ENCODE results near the gene PLA1A.
A peak's percentile ranks its signal among the peaks of the same experiment; 100 is the strongest.

Gene PLA1A

GRCh38 chr3:119660474-119661440 is 63.1 kb downstream of the PLA1A start, which contains the start of gene POPDC2:
POPDC2 (minus strand) TSS chr3:119660589; CDS start chr3:119660423, 166 bp downstream.
- Histone ChIP-seq H3K4me1 (no peaks in the 10 kb centered on the region), H3K27me3 (ENCODE audit: low read depth) (no peaks in the 10 kb centered on the region), H3K9me3 (no peaks in the 10 kb centered on the region), H3K4me3 (no peak within 1 kb of the TSS), H3K36me3 (replicated peaks) (no peaks in the 10 kb centered on the region)
- in situ Hi-C loops (cut with MboI; ENCODE audit: low sequenced_read_pairs): no loop called here
- DNase-seq (ENCODE audit: low spot score in 2 of 2): no peak

- in situ Hi-C loops (cut with MboI; ENCODE audit: low sequenced_read_pairs): no loop called here
- Histone ChIP-seq H3K9me3 (no peaks in the 10 kb centered on the region), H3K4me3 (no peak overlapping the region), H3K4me1 (no peaks in the 10 kb centered on the region), H3K27me3 (ENCODE audit: low read depth) (no peaks in the 10 kb centered on the region), H3K36me3 (replicated peaks) (no peaks in the 10 kb centered on the region)
- no peak for DNase-seq (ENCODE audit: low spot score in 2 of 2)
Observed at GRCh38 chr3:119662604-119663373, 65.1 kb downstream of the PLA1A start.

GRCh38 chr3:119663885-119664284 is 66.2 kb downstream of the PLA1A start:
- H3K9me3 ChIP-seq: no peaks in the 10 kb centered on the region
- no peak overlapping the region for H3K4me3 ChIP-seq
- in situ Hi-C loops (cut with MboI; ENCODE audit: low sequenced_read_pairs): no loop called here
- no peaks in the 10 kb centered on the region for H3K4me1 ChIP-seq
- no peaks in the 10 kb centered on the region for H3K27me3 ChIP-seq (ENCODE audit: low read depth)
- H3K36me3 ChIP-seq (replicated peaks): no peaks in the 10 kb centered on the region; the same call in 1 of the 2 replicates
- DNase-seq (ENCODE audit: low spot score in 2 of 2): no peak

- in situ Hi-C loops (cut with MboI; ENCODE audit: low sequenced_read_pairs): no loop called here
Observed at GRCh38 chr3:119664370-119664769, 66.7 kb downstream of the PLA1A start.

GRCh38 chr3:119664850-119665379 is 67.2 kb downstream of the PLA1A start:
- no peak for DNase-seq (ENCODE audit: low spot score in 2 of 2)
- H3K27me3 ChIP-seq (ENCODE audit: low read depth): no peaks in the 10 kb centered on the region
- in situ Hi-C loops (cut with MboI; ENCODE audit: low sequenced_read_pairs): no loop called here
- no peak overlapping the region for H3K4me3 ChIP-seq
- H3K4me1 ChIP-seq: peaks cover 8% of the 10 kb centered on the region
- no peaks in the 10 kb centered on the region for H3K9me3 ChIP-seq
- H3K36me3 ChIP-seq (replicated peaks): peaks cover 5% of the 10 kb centered on the region

More at GRCh38 chr3:119664370-119664769, 66.7 kb downstream of the PLA1A start:
- H3K4me1 ChIP-seq: peaks cover 3% of the 10 kb centered on the region
- no peaks in the 10 kb centered on the region for H3K27me3 ChIP-seq (ENCODE audit: low read depth)
- no peak overlapping the region for H3K4me3 ChIP-seq
- H3K36me3 ChIP-seq (replicated peaks): peaks cover 2% of the 10 kb centered on the region
- no peaks in the 10 kb centered on the region for H3K9me3 ChIP-seq
- no peak for DNase-seq (ENCODE audit: low spot score in 2 of 2)

GRCh38 chr3:119665954-119666559 is 68.4 kb downstream of the PLA1A start:
- peaks cover 18% of the 10 kb centered on the region for H3K4me1 ChIP-seq
- H3K27me3 ChIP-seq (ENCODE audit: low read depth): no peaks in the 10 kb centered on the region
- H3K9me3 ChIP-seq: no peaks in the 10 kb centered on the region
- no peak overlapping the region for H3K4me3 ChIP-seq
- H3K36me3 ChIP-seq (replicated peaks): peaks cover 5% of the 10 kb centered on the region
- no peak for DNase-seq (ENCODE audit: low spot score in 2 of 2)
- in situ Hi-C loops (cut with MboI; ENCODE audit: low sequenced_read_pairs): no loop called here

GRCh38 chr3:119669906-119670570 is 72.4 kb downstream of the PLA1A start:
- H3K4me3 ChIP-seq: no peak overlapping the region
- in situ Hi-C loops (cut with MboI; ENCODE audit: low sequenced_read_pairs): no loop called here
- H3K4me1 ChIP-seq: peaks cover 23% of the 10 kb centered on the region
- H3K9me3 ChIP-seq: no peaks in the 10 kb centered on the region
- DNase-seq (ENCODE audit: low spot score in 2 of 2): peak; percentile 52 to 92
- H3K27me3 ChIP-seq (ENCODE audit: low read depth): no peaks in the 10 kb centered on the region
- H3K36me3 ChIP-seq (replicated peaks): peaks cover 28% of the 10 kb centered on the region

- in situ Hi-C loops (cut with MboI; ENCODE audit: low sequenced_read_pairs): no loop called here
- peaks cover 29% of the 10 kb centered on the region for H3K36me3 ChIP-seq (replicated peaks)
- no peaks in the 10 kb centered on the region for H3K27me3 ChIP-seq (ENCODE audit: low read depth)
- H3K4me3 ChIP-seq: no peak overlapping the region
- H3K9me3 ChIP-seq: no peaks in the 10 kb centered on the region
- peaks cover 27% of the 10 kb centered on the region for H3K4me1 ChIP-seq
- DNase-seq (ENCODE audit: low spot score in 2 of 2): no peak
Observed at GRCh38 chr3:119672776-119673175, 75.1 kb downstream of the PLA1A start.

GRCh38 chr3:119673875-119674274 is 76.2 kb downstream of the PLA1A start:
- Histone ChIP-seq H3K36me3 (replicated peaks) (peaks cover 29% of the 10 kb centered on the region), H3K9me3 (no peaks in the 10 kb centered on the region), H3K27me3 (ENCODE audit: low read depth) (no peaks in the 10 kb centered on the region), H3K4me3 (no peak overlapping the region), H3K4me1 (peaks cover 28% of the 10 kb centered on the region)
- no peak for DNase-seq (ENCODE audit: low spot score in 2 of 2)
- in situ Hi-C loops (cut with MboI; ENCODE audit: low sequenced_read_pairs): no loop called here

GRCh38 chr3:119675188-119675874 is 77.6 kb downstream of the PLA1A start:
- in situ Hi-C loops (cut with MboI; ENCODE audit: low sequenced_read_pairs): loop anchor here (25.0 kb wide), 3 partner anchors 188 to 788 kb away; partner anchors contain the start of genes ARHGAP31 and TIMMDC1
- Histone ChIP-seq H3K4me3 (no peak overlapping the region; the same call in 1 of the 2 replicates), H3K9me3 (no peaks in the 10 kb centered on the region), H3K36me3 (replicated peaks) (peaks cover 24% of the 10 kb centered on the region), H3K4me1 (peaks cover 16% of the 10 kb centered on the region), H3K27me3 (ENCODE audit: low read depth) (no peaks in the 10 kb centered on the region)
- no peak for DNase-seq (ENCODE audit: low spot score in 2 of 2)

- H3K36me3 ChIP-seq (replicated peaks): peaks cover 24% of the 10 kb centered on the region
- peak in 1 of 2 experiments; percentile 56 for DNase-seq (ENCODE audit: low spot score in 2 of 2)
- in situ Hi-C loops (cut with MboI; ENCODE audit: low sequenced_read_pairs): loop anchor here (25.0 kb wide), 3 partner anchors 189 to 789 kb away; partner anchors contain the start of genes ARHGAP31 and TIMMDC1
- peaks cover 10% of the 10 kb centered on the region for H3K4me1 ChIP-seq
- H3K27me3 ChIP-seq (ENCODE audit: low read depth): no peaks in the 10 kb centered on the region
- peak overlapping the region; percentile 56 for H3K4me3 ChIP-seq
- no peaks in the 10 kb centered on the region for H3K9me3 ChIP-seq
Observed at GRCh38 chr3:119676020-119676419, 78.3 kb downstream of the PLA1A start.

Data from HAP-1 (cell line).